IPS DF 19.7 (cell line): ENCODE data around the gene NAALADL2.

Experiments
- DNase-seq: peaks from one replicate; pipeline ENCODE4 v3.0.0-alpha.2; 2013; ENCODE audit warnings: low read depth, low spot score

Gene NAALADL2

GRCh38 chr3:174884776-174885568, 25.8 kb downstream of the NAALADL2 start:
- no peak for DNase-seq

- no peak for DNase-seq
These were observed 32.5 kb downstream of the NAALADL2 start for GRCh38 chr3:174891524-174892203.

GRCh38 chr3:174907027-174907426, 47.9 kb downstream of the NAALADL2 start:
- no peak for DNase-seq

GRCh38 chr3:174907628-174908407, 48.7 kb downstream of the NAALADL2 start:
- no peak for DNase-seq

GRCh38 chr3:174931473-174932353, 72.6 kb downstream of the NAALADL2 start:
- DNase-seq: no peak

GRCh38 chr3:174936590-174936989, 77.5 kb downstream of the NAALADL2 start:
- DNase-seq: no peak

GRCh38 chr3:174937478-174937877, 78.3 kb downstream of the NAALADL2 start:
- DNase-seq: no peak

GRCh38 chr3:174938102-174938501, 79.0 kb downstream of the NAALADL2 start:
- DNase-seq: no peak

GRCh38 chr3:174940151-174940550, 81.0 kb downstream of the NAALADL2 start:
- no peak for DNase-seq

GRCh38 chr3:174945276-174945675, 86.1 kb downstream of the NAALADL2 start:
- no peak for DNase-seq

GRCh38 chr3:174945951-174946350, 86.8 kb downstream of the NAALADL2 start:
- no peak for DNase-seq

- DNase-seq: no peak
These were observed 90.4 kb downstream of the NAALADL2 start for GRCh38 chr3:174949523-174949922.

- no peak for DNase-seq
These were observed 91.9 kb downstream of the NAALADL2 start for GRCh38 chr3:174951034-174951433.

GRCh38 chr3:174951498-174952005, 92.4 kb downstream of the NAALADL2 start:
- DNase-seq: no peak

- DNase-seq: no peak
These were observed 93.9 kb downstream of the NAALADL2 start for GRCh38 chr3:174953068-174953467.

GRCh38 chr3:174955513-174956016, 96.4 kb downstream of the NAALADL2 start:
- no peak for DNase-seq

GRCh38 chr3:174957081-174957480, 97.9 kb downstream of the NAALADL2 start:
- no peak for DNase-seq

- DNase-seq: no peak
These were observed 98.4 kb downstream of the NAALADL2 start for GRCh38 chr3:174957551-174958001.

GRCh38 chr3:174958671-174959328, 99.7 kb downstream of the NAALADL2 start:
- DNase-seq: no peak

GRCh38 chr3:174959556-174960065, 100.5 kb downstream of the NAALADL2 start:
- DNase-seq: no peak
